Mucosa of stomach (tissue), 1 donor: ENCODE results near the gene CNFN.

Experiments used
- H3K27me3 ChIP-seq: one replicate; pipeline ENCODE4 v1.7.0; 2013; ENCODE audit warnings: mild to moderate bottlenecking, low read length; ENCODE audit not compliant: control insufficient read depth, insufficient read depth
- H3K36me3 ChIP-seq: one replicate; pipeline ENCODE4 v1.7.0; 2013; ENCODE audit warnings: low read length; ENCODE audit not compliant: control insufficient read depth, insufficient read depth
- H3K4me1 ChIP-seq: one replicate; pipeline ENCODE4 v1.7.0; 2013; ENCODE audit warnings: mild to moderate bottlenecking, low read length; ENCODE audit not compliant: control insufficient read depth, insufficient read depth
- H3K4me3 ChIP-seq: one replicate; pipeline ENCODE4 v1.7.0; 2013; ENCODE audit warnings: low read length
- H3K9ac ChIP-seq: one replicate; pipeline ENCODE4 v1.7.0; 2013; ENCODE audit warnings: mild to moderate bottlenecking, low read length, moderate library complexity
- H3K9me3 ChIP-seq: one replicate; pipeline ENCODE4 v1.7.0; 2013; ENCODE audit warnings: mild to moderate bottlenecking, low read length, moderate library complexity; ENCODE audit not compliant: control insufficient read depth
- donor health status: Pancreatic carcinoma.

Gene CNFN

DNA sequence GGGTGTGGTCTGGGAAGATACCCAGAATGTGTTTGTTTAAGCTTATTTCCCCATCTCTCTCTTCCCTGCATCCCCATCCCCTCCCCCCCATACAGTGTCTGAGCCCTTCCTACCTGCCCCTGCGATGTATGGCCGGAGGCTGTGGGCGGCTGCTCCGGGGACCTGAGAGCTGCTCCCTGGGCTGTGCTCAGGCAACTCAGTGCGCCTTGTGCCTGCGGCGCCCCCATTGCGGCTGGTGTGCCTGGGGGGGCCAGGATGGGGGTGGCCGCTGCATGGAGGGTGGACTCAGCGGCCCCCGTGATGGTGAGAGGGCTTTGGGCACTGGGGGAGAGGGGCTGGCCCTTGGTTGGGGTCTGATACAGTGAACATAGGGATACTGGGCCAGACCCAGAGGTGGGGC is 21.7 kb downstream of the CNFN start:
- Histone ChIP-seq H3K9ac (no peak overlapping the region), H3K36me3 (peaks cover 5% of the 10 kb centered on the region)

DNA sequence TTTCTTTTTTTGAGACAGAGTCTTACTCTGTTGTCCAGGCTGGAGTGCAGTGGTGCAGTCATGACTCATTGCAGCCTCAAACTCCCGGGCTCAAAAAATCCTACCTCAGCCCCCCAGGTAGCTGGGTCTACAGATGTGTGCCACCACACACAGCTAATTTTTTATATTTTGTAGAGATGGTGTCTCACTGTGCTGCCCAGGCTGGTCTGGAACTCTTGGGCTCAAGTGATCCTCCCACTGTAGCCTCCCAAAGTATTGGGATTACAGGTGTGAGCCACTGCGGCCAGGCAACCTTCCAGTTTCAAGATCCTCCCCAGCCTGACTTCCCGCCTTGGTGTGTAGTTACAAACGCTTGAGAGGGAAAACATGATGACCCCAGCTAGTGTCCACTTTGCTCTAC is 22.2 kb downstream of the CNFN start:
- H3K9me3 ChIP-seq, result no peaks in the 10 kb centered on the region
- peaks cover 5% of the 10 kb centered on the region for H3K36me3 ChIP-seq

More for the DNA sequence above, 21.7 kb downstream of the CNFN start:
- no peaks in the 10 kb centered on the region for H3K9me3 ChIP-seq
- no peaks in the 10 kb centered on the region for H3K4me1 ChIP-seq
- H3K4me3 ChIP-seq, result no peak overlapping the region
- no peaks in the 10 kb centered on the region for H3K27me3 ChIP-seq

DNA sequence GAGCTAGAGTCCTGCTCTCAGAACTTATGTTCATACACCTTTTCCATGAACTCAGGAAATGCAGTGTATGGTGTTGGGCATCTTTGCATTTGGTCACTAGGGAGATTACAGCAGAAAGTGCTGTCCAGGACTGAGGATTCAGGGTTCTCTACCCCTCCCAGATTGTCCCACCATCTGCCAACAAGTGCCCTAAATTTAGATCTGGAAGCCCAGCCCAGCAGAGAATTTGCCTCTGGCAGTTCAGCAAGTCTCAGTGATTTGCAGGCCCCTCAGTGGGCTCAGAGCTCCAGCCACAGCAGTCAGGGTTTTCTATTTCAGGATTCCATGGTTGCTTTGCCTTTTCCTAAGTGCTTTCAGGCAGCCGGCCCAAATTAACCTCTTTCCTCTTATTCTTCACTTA is 23.4 kb downstream of the CNFN start:
- Histone ChIP-seq H3K9me3 (no peaks in the 10 kb centered on the region), H3K36me3 (peaks cover 5% of the 10 kb centered on the region), H3K4me1 (no peaks in the 10 kb centered on the region), H3K9ac (no peak overlapping the region), H3K4me3 (no peak overlapping the region), H3K27me3 (no peaks in the 10 kb centered on the region)

More for the DNA sequence above, 22.2 kb downstream of the CNFN start:
- H3K4me1 ChIP-seq, result no peaks in the 10 kb centered on the region
- H3K27me3 ChIP-seq, result no peaks in the 10 kb centered on the region
- no peak overlapping the region for H3K9ac ChIP-seq
- H3K4me3 ChIP-seq, result no peak overlapping the region

DNA sequence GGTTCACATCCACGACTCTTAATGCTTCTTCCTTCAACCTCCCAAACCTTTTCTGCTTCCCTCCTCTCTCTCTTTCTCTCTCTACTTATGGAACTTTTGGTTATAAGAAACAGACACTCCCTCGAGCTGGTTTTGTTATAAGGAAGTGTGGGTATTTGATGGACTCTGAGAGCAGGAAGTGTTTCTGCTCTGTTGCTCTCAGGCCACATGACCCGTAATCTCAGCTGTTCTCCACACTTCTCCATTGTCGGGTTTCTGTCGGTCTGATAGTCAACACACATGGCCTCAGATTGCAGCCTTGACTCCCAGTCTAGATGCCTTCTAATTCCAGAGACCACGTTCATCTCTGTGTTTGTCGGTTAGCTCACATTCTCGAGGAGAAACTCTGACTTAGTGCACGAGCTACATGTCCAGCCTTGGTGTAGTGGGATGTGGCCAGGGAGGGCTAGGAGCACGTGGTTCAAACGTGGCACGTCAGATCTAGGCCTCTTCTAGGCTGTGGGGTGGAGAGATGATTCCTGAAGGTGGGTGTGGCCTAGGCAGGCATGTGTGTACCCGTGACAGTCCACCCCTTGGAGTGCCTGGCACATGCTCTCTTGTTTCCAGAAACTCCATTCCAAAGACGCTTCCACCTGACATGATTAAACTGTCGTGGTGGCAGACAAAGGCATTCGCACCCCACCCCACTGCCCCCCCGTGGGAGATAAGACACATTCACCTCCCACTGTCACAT is 26.3 kb downstream of the CNFN start:
- Histone ChIP-seq H3K27me3 (no peaks in the 10 kb centered on the region), H3K36me3 (peaks cover 5% of the 10 kb centered on the region), H3K4me3 (no peak overlapping the region), H3K9me3 (no peaks in the 10 kb centered on the region), H3K4me1 (no peaks in the 10 kb centered on the region), H3K9ac (no peak overlapping the region)

DNA sequence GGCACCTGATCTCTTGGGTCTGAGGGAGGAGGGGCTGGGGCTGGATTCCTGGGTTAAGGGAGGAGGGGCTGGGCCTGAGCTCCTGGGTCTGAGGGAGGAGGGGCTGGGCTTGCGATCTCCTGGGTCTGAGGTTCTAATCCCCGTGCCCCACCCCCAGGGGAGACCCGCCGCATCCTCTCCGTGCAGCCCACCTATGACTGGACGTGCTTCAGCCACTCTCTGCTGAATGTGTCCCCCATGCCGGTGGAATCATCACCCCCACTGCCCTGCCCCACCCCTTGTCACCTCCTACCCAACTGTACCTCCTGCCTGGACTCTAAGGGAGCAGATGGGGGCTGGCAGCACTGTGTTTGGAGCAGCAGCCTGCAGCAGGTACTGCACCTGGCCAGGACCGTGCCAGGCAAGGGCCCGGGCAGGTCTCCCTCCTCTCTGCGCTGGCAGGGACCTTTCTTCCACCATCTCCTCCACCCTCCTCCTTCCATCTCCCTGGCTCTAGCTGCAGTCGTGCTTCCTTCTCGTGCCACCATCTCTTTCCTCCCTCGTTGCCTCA is 27.1 kb downstream of the CNFN start:
- Histone ChIP-seq H3K27me3 (no peaks in the 10 kb centered on the region), H3K36me3 (peaks cover 5% of the 10 kb centered on the region), H3K4me1 (no peaks in the 10 kb centered on the region), H3K4me3 (no peak overlapping the region), H3K9me3 (no peaks in the 10 kb centered on the region), H3K9ac (no peak overlapping the region)

DNA sequence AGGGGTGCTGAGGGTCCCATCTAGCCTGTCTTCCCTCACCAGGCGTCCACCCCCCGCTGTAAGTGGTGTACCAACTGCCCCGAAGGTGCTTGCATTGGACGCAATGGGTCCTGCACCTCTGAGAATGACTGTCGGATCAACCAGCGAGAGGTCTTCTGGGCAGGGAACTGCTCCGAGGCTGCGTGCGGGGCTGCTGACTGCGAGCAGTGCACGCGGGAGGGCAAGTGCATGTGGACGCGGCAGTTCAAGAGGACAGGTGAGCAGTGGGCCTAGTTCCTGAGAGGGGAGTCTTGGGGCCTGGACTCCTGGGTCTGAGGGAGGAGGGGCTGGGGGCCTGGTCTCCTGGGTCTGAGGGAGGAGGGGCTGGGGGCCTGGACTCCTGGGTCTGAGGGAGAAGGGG is 27.8 kb downstream of the CNFN start:
- H3K4me1 ChIP-seq, result no peaks in the 10 kb centered on the region
- peaks cover 5% of the 10 kb centered on the region for H3K36me3 ChIP-seq
- no peaks in the 10 kb centered on the region for H3K27me3 ChIP-seq
- no peaks in the 10 kb centered on the region for H3K9me3 ChIP-seq
- H3K4me3 ChIP-seq, result no peak overlapping the region
- no peak overlapping the region for H3K9ac ChIP-seq

DNA sequence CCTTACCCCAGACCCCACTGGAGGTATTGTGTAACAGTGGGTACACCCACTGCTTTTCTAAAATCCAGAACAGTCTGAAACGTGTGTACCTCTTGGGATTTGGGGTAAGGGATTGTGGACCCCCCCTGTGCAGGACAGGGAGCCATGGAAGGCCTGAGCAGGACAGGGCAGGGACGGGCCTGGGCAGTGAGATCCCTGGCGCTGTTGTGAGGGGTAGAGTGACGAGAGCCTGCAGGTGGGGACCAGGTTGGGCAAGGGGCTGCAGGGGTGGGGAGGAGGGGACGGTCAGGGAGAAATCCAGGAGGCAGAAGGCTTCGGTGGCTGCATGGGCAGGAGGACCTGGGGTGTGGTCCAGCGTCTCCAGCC is 28.6 kb downstream of the CNFN start:
- H3K4me3 ChIP-seq, result no peak overlapping the region
- no peaks in the 10 kb centered on the region for H3K27me3 ChIP-seq
- H3K4me1 ChIP-seq, result no peaks in the 10 kb centered on the region
- H3K36me3 ChIP-seq, result peaks cover 6% of the 10 kb centered on the region
- H3K9ac ChIP-seq, result no peak overlapping the region
- H3K9me3 ChIP-seq, result no peaks in the 10 kb centered on the region

DNA sequence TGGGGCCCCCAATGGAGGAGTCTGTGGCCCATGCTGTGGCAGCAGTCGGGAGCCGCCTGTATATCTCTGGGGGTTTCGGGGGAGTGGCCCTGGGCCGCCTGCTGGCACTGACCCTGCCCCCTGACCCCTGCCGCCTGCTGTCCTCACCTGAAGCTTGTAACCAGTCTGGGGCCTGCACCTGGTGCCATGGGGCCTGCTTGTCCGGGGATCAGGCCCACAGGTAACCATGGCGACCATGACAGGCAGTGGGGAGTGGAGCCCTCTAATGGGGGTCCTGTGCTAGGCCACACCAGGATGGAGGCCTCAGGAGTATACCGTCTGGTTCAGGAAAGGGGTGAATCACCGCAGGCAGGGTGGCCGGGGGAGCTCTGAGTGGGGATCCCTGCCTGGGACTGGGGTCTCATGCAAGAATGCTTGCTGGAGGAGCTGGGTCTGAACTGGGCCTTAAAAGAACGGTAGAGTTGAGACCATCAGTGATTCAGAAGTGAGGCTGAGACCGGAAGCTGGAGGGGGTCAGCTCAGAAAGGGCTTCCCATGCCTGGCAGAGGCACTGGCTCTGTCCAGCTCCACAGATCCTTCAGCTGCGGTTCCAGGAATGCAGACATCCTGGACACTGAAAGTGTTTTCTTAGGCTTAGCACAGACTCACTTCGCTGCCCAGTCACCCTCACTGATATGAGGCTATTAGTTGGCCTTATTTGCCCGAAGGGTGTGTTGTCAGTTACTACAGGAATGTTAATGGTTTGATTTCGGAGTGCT is 29.1 kb downstream of the CNFN start:
- no peak overlapping the region for H3K4me3 ChIP-seq
- no peaks in the 10 kb centered on the region for H3K4me1 ChIP-seq
- no peaks in the 10 kb centered on the region for H3K9me3 ChIP-seq
- no peak overlapping the region for H3K9ac ChIP-seq
- H3K27me3 ChIP-seq, result no peaks in the 10 kb centered on the region
- H3K36me3 ChIP-seq, result peaks cover 10% of the 10 kb centered on the region

DNA sequence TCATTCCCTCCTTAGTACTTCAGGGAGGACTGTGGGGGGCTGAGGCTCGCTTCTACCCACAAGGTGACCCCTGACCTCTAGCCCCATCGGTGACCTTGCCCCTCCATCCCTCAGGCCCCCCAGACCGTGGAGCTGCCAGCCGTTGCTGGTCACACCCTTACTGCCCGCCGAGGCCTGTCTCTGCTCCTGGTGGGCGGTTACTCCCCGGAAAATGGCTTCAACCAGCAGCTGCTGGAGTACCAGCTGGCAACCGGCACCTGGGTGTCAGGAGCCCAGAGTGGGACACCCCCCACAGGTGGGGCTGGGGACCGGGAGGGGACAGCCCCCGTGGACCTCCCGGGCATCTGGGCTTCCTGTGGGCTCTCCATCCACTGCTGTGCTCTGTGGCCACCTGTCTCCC is 32.8 kb downstream of the CNFN start:
- peaks cover 5% of the 10 kb centered on the region for H3K36me3 ChIP-seq
- no peaks in the 10 kb centered on the region for H3K27me3 ChIP-seq
- H3K4me3 ChIP-seq, result no peak overlapping the region
- no peak overlapping the region for H3K9ac ChIP-seq
- no peaks in the 10 kb centered on the region for H3K4me1 ChIP-seq
- no peaks in the 10 kb centered on the region for H3K9me3 ChIP-seq

DNA sequence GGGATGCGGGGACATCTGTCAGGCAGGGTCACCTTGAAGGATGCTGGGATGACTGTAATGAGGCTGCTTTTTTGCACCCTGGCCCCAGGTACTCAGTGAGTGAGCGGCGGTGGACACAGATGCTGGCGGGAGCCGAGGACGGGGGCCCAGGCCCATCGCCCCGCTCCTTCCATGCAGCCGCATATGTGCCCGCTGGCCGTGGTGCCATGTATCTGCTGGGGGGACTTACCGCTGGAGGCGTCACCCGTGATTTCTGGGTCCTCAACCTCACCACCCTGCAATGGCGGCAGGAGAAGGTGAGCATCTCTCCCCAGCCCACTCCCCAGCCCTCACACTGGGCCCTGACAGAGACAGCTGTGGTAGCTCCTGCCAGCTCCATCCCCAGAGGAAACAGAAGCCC is 33.4 kb downstream of the CNFN start:
- H3K36me3 ChIP-seq, result peaks cover 5% of the 10 kb centered on the region
- no peak overlapping the region for H3K4me3 ChIP-seq
- H3K9me3 ChIP-seq, result no peaks in the 10 kb centered on the region
- H3K9ac ChIP-seq, result no peak overlapping the region
- no peaks in the 10 kb centered on the region for H3K4me1 ChIP-seq
- no peaks in the 10 kb centered on the region for H3K27me3 ChIP-seq

DNA sequence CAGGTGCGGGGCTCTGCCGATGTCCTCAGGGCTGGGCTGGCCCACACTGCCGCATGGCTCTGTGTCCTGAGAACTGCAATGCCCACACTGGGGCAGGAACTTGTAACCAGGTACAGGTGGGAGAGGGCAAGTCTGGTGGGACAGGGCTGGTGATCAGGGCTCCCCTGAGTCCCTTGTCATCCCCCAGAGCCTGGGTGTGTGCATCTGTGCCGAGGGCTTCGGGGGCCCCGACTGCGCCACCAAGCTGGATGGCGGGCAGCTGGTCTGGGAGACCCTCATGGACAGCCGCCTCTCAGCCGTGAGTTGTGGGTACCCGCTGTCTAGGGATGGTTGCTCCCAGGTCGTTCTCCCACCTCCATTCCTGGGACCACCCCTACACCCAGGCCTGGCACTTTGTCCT is 34.2 kb downstream of the CNFN start:
- no peaks in the 10 kb centered on the region for H3K4me1 ChIP-seq
- no peak overlapping the region for H3K4me3 ChIP-seq
- H3K27me3 ChIP-seq, result no peaks in the 10 kb centered on the region
- no peaks in the 10 kb centered on the region for H3K9me3 ChIP-seq
- H3K36me3 ChIP-seq, result peaks cover 5% of the 10 kb centered on the region
- H3K9ac ChIP-seq, result no peak overlapping the region

DNA sequence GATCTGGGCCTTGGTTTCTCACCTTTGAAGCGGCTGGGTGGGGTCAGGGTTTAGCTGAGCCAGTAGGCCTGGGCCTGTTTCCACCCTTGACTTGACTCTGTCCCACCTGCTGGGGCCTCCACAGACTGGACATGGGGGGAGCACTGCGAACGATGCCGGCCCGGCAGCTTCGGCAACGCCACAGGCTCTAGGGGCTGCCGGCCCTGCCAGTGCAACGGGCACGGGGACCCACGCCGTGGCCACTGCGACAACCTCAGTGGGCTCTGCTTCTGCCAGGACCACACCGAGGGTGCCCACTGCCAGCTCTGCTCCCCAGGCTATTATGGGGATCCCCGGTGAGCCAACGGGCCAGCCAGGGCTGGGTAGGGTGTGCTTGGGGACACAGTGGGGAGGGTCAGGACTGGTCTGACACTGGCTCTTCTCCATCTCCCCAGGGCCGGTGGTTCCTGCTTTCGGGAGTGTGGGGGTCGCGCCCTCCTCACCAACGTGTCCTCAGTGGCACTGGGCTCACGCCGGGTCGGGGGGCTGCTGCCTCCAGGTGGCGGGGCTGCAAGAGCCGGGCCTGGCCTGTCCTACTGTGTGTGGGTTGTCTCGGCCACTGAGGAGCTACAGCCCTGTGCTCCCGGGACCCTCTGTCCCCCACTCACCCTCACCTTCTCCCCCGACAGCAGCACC is 36.6 kb downstream of the CNFN start:
- H3K36me3 ChIP-seq, result peaks cover 5% of the 10 kb centered on the region
- H3K9me3 ChIP-seq, result no peaks in the 10 kb centered on the region
- no peak overlapping the region for H3K9ac ChIP-seq
- H3K27me3 ChIP-seq, result no peaks in the 10 kb centered on the region
- no peak overlapping the region for H3K4me3 ChIP-seq
- no peaks in the 10 kb centered on the region for H3K4me1 ChIP-seq
